COLO829 (cell line): ENCODE results near the gene CRYGS.

Experiments
- DNase-seq: peaks from one replicate; pipeline ENCODE4 v3.0.0; 2012; ENCODE audit warnings: low spot score

The CRYGS gene

DNA sequence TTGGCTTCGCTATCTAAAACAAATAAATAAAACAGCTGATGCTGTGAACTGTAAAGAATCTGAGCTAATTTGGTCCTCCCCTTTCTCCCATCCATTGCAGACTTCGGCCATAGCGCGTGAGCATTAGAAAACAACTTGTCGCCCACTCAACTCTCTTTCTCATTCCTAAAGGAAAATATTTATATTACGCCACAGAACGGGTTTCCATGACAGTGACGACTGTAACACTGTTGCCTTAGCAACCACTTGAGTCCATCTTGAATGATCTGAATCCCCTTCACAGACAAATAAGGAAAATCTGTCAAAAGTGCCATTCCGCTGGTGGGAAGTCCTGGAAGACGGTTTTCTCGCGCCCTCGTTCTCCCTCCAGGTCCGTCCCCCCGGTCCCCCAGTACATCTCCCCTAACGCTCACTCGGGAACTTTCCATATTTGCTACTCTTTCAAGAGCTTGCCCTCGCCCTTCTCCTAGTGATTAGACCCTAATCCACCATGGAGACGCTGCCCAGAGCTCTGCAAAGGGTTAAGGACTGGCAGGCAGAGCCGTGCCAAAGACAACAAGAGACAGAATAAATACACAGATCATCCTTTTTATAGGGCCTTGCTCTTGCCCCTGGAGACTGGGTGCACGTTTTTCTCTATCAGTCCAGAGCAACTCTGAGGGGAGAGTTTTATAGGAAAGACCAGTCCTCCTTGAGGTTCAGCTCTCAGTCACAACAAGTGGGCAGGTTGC, 50.5 kb downstream of the CRYGS start:
- DNase-seq: no peak

DNA sequence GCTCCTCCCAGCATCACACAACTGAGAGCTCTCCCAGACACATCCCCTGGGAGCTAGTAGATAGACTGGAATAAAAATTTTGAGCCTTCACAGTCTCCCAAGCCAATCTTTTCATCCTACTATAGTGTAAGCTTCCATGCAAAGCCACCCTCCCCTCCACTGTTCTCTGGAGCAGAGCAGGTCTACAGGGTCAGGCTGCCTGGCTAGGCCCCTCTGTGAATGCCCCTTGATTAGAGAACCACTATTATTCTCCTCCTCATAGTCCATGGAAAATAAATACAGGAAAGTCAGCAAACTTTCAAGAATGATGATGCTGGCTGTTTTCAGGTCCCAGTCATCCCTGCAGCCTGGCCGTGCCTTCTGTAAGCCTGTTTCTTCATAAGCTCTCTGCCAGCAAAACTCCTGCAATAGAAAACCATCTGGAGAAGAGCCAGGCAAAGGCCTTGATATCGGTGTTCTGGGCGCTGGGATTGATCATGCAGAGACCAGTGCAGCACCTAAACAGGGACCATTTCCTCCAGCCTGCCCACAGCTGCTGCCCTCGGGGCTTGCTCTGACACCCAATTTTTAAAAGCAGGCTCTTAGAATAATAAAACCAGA, 51.7 kb downstream of the CRYGS start:
- DNase-seq: no peak

DNA sequence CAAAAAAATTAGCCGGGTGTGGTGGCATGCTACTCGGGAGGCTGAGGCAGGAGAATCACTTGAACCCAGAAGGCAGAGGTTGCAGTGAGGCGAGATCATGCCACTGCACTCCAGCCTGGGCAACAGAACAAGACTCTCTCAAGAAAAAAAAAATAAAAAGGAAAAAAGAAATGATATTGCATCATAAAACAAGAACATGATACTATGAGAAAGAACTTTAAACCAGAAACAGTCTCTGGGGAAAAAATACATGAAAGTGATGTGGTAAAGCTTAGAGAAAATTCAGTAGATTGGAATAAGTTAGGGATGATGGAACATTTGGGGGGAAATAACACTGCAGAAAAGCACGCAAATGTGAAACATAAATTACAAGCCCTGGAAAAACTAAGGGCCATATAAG, 54.7 kb downstream of the CRYGS start:
- no peak for DNase-seq
